ENCODE measurements around the gene RWDD4.

The RWDD4 gene

GRCh38 chr4:183659029-183659871 is at the start of gene RWDD4, which contains the start of gene TRAPPC11:
TSS of gene RWDD4 (minus strand) at chr4:183659185. CDS start at chr4:183658952, 233 bp downstream.
TSS of gene TRAPPC11 (plus strand) at chr4:183659293. CDS start at chr4:183663868, 4,575 bp downstream.
- DNase-seq (ENCODE audit: low spot score): peak; percentile 99

- DNase-seq (ENCODE audit: low spot score): no peak
Measured at GRCh38 chr4:183702492-183702891, 43.5 kb upstream of the RWDD4 start.

GRCh38 chr4:183700407-183700806 is 41.4 kb upstream of the RWDD4 start:
- no peak for DNase-seq (ENCODE audit: low spot score)

GRCh38 chr4:183698909-183699308 is 39.9 kb upstream of the RWDD4 start:
- no peak for DNase-seq (ENCODE audit: low spot score)

- DNase-seq (ENCODE audit: low spot score): no peak
Measured at GRCh38 chr4:183691897-183692296, 32.9 kb upstream of the RWDD4 start.

GRCh38 chr4:183691006-183691405 is 32.0 kb upstream of the RWDD4 start:
- no peak for DNase-seq (ENCODE audit: low spot score)

- DNase-seq (ENCODE audit: low spot score): no peak
Measured at GRCh38 chr4:183688216-183688615, 29.2 kb upstream of the RWDD4 start.

GRCh38 chr4:183686461-183686860 is 27.5 kb upstream of the RWDD4 start:
- no peak for DNase-seq (ENCODE audit: low spot score)

- DNase-seq (ENCODE audit: low spot score): no peak
Measured at GRCh38 chr4:183681119-183681518, 22.1 kb upstream of the RWDD4 start.

- DNase-seq (ENCODE audit: low spot score): peak; percentile 47
Measured at GRCh38 chr4:183675625-183676024, 16.6 kb upstream of the RWDD4 start.

GRCh38 chr4:183674153-183674552 is 15.2 kb upstream of the RWDD4 start:
- DNase-seq (ENCODE audit: low spot score): no peak

- no peak for DNase-seq (ENCODE audit: low spot score)
Measured at GRCh38 chr4:183670960-183671555, 12.1 kb upstream of the RWDD4 start.

- DNase-seq (ENCODE audit: low spot score): no peak
Measured at GRCh38 chr4:183670251-183670650, 11.3 kb upstream of the RWDD4 start.

GRCh38 chr4:183666088-183666487 is 7.1 kb upstream of the RWDD4 start:
- DNase-seq (ENCODE audit: low spot score): no peak

GRCh38 chr4:183659872-183660242 is 872 bp upstream of the RWDD4 start:
- DNase-seq (ENCODE audit: low spot score): peak; percentile 29

- DNase-seq (ENCODE audit: low spot score): peak; percentile 51
Measured at GRCh38 chr4:183658362-183659028, 490 bp downstream of the RWDD4 start.

GRCh38 chr4:183657564-183657963 is 1.4 kb downstream of the RWDD4 start:
- DNase-seq (ENCODE audit: low spot score): peak; percentile 12

- no peak for DNase-seq (ENCODE audit: low spot score)
Measured at GRCh38 chr4:183645326-183645725, 13.7 kb downstream of the RWDD4 start.

- DNase-seq (ENCODE audit: low spot score): peak; percentile 37
Measured at GRCh38 chr4:183639291-183639690, 19.7 kb downstream of the RWDD4 start.

- DNase-seq (ENCODE audit: low spot score): peak; percentile 68
Measured at GRCh38 chr4:183638436-183638835, 20.5 kb downstream of the RWDD4 start.

GRCh38 chr4:183637461-183637860 is 21.5 kb downstream of the RWDD4 start:
- DNase-seq (ENCODE audit: low spot score): peak; percentile 18

GRCh38 chr4:183636923-183637322 is 22.1 kb downstream of the RWDD4 start:
- no peak for DNase-seq (ENCODE audit: low spot score)

GRCh38 chr4:183636503-183636902 is 22.5 kb downstream of the RWDD4 start:
- DNase-seq (ENCODE audit: low spot score): no peak
